H54 (cell line): ENCODE measurements around the gene TMEM198.
A peak's percentile ranks its signal among the peaks of the same experiment; 100 is the strongest.

Experiments
- DNase-seq: peaks from one replicate; pipeline ENCODE4 v3.0.0; 2011; ENCODE audit warnings: low spot score, mixed read lengths; ENCODE audit not compliant: insufficient read length
- FAIRE-seq: peaks from 3 replicates; lab custom pipeline; 2011; peaks lifted over from hg19 to GRCh38; lab: Jason Lieb, UNC
- POLR2A ChIP-seq: IDR thresholded peaks from 2 replicates; pipeline ENCODE4 v1.6.1; 2011; ENCODE audit warnings: low read depth, mild to moderate bottlenecking, low read length

Gene TMEM198

DNA sequence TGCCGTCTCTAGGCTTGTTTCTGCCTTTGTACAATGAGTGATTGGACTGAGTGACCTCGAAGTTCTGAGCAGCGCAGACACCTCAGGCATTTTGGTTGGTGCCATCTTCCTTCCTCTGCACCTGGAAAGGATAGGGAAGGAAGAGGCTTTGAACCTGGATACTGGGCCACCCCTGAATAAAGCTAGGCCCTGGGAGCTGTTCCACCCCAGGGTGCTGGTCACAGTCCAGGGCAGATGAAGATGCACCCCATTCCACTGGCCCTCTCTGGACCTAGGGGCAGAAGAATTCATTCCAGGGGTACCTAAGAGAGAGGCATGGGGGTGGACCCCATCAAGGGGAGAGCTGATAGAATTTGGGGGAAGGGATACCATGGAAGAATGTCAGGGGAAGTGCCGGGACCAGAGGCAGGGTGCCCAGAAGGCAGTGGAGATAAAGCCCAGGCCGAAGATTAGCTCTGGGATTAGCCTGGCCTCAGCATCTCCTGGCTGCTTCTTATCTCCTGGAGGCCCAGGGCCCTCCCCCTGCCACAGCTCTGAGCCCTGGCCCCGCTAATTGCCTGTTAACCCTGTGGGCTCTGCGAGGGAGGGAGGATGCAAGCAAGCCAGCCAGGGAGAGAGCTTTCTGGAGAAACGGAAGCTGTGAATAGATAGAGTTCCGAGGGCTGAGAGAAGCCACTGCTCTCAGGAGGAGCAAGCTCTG, 18.1 kb upstream of the TMEM198 start:
- no peak for TF ChIP-seq POLR2A
- FAIRE-seq (no peak), DNase-seq (no peak)

DNA sequence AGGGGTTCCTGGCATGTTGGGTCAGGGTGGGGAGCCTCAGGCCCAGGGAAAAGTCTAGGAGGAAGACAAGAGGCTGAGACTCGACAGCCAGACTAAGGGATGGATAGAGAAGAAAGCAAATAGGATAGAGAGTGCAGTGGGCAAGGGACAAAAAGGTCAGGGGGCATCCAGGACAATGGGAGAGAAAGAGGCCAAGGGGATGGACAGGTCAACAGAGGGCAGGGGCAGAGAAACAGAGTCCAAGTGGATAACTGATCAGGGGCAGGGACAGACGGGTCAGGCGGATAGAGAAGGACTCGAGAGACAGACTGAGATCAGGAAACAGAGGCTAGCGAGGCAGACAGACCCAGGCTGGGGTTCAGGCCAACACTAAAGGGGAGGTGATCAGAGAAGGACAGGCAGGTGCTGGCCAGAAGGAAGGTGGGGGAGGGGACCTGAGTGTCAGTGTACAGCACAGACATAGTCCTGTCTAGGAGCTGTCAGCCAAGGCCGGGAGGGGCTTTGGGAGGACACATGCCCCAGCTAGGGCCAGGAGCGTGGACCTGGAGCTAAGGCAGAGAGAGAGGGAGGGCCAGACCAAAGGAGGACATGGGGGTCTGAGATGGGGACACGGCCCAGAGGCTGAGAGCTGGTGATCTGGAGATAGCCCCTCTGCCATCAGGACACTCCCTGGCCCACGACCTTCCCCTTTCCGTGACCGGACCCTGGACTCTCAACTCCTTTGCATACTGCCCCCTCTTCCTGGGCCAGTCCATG, 17.3 kb upstream of the TMEM198 start:
- DNase-seq (no peak), FAIRE-seq (no peak)
- TF ChIP-seq POLR2A, result no peak

DNA sequence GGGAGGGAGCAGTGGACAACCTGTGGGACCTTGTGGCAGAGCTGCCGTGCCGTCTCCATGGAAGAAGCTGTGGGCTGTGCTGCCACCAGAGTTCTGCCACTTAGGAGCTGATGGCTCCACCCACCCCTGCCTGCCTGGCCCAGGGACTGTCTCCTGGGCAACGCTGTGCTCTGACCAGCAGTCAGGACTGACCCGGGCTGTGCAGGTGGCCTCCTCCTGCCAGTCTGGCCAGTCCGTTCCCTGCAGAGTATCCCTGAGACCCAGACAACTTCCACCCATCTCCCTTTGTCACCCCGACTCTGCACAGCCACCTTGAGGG, 16.8 kb upstream of the TMEM198 start:
- no peak for FAIRE-seq
- no peak for DNase-seq
- TF ChIP-seq POLR2A, result no peak

DNA sequence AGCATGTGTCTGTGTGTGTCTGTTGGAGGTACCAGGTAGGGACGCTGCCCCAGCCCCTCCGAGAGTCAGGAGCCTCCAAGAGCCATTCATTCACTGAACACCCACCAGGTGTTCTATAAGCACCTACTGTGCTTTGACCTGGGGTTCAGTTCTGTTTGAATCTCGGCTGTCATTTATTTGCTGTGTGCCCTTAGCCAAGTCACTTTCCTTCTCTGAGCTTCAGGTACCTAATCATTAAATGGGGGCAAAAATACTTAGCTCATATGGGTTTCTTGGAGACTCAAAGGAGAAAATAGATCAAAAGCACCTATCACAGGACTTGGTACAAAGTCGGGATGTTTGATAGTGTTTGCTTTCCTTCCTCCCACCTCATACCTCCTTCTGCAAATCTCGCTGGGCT, 16.4 kb upstream of the TMEM198 start:
- no peak for FAIRE-seq
- no peak for DNase-seq

DNA sequence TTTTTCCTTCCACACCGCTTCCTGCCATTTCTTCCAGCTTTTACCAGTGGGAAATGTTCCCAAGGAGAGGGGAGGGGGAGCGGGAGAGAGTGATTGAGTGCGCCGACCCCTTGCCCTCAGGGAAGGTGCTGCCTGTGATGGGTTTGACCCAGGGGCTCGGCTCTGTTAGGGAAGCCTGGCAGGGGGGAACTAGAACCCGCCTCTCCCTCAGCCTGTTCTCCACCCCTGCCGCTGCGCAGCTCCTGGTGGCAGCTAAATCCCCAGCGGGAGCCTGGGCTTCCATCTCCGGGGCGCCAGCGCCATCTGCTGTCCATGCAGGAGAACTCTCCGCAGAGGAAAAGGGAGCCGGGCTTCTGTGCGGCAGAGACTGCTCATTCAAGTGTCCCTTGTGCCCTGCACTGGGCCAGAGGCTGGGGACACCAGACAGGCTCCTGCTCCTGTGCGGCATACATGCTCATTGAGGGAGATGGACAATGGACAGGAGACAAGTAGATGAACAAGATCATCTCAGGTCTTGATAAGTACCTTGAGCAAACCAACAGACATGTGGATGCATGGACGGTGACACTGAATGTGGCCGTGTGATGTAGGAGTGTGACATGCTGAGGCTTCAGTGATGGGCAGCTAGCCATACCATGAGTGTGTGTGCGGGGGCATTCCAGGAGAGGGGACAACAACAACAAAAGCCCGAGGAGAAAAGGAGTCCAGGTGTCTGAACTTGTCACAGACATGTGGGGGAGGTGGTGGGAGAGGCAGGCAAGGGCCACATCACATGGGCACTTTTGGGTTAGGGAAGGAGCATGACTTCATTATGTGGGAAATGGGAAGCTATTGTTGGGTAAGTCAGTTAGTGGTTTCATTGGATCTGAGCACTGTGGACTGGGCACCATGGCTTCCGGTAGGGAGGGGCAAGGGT, 13.5 kb upstream of the TMEM198 start:
- FAIRE-seq (no peak), DNase-seq (peak; percentile 96)
- TF ChIP-seq POLR2A, result no peak

More for the DNA sequence above, 16.4 kb upstream of the TMEM198 start:
- TF ChIP-seq POLR2A, result no peak

DNA sequence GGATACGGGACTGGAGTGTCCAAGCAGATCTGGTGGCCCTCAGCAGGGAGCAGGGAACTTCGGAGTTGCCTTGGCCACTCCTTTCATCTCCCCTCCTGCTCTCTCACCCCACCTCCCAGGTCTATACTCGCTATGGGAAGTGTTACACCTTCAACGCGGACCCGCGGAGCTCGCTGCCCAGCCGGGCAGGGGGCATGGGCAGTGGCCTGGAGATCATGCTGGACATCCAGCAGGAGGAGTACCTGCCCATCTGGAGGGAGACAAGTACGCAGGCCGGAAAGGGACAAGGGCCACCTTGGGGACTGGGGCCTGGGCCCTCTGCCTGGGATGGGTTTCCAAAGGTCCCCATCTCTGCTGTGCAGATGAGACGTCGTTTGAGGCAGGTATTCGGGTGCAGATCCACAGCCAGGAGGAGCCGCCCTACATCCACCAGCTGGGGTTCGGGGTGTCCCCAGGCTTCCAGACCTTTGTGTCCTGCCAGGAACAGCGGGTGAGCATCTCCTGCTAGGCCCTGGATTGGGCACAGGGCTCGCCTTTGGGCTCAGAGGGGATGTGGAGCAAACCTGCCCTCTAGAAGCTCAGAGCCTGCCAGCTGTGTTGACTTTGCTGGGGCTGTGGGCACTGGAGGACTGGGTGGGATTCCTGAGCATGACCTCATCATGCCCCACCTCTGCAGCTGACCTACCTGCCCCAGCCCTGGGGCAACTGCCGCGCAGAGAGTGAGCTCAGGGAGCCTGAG, 12.0 kb upstream of the TMEM198 start:
- no peak for TF ChIP-seq POLR2A
- DNase-seq (no peak), FAIRE-seq (no peak)

DNA sequence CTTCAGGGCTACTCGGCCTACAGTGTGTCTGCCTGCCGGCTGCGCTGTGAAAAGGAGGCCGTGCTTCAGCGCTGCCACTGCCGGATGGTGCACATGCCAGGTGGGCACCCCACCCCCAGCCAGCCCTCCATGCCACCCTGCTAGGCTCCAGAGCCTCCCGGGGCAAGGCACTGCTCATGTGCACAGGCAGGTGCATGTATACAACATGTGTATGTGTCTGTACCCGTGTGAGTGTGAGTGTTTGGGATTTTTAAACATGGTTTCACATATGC, 11.5 kb upstream of the TMEM198 start:
- FAIRE-seq (no peak), DNase-seq (no peak)
- TF ChIP-seq POLR2A, result no peak

DNA sequence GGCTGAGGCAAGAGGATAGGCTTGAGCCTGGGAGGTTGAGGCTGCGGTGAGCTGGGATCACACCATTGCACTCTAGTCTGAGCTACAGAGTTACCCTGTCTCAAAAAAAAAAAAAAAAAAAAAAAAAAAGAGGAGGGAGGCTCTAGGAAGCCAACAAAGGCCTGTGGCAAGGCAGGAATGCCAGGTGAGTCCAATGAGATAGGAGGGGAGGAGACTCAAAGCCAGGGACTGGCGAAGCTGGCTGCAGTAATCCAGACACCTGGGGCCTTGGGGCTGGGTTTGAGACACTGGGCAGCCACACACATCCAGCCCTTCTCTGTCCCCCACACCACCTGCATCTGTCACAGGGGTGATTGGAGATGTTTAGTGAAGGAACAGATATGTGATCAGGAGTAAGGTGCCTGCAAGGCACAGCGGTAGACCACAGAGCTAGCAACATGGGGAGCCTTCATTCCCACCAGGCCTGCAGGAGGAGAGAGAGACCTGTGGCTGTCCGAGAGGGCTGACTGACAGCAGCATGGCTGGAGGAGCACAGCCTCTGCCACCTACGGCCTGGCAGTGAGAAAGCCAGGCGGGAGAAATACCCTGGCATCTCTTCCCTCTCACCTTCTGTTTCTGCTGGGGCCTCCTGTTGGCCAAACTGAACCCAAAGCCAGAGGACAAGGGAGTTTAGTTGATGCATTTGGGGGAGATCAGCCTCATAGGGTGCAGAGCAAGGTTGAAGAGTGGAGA, 9.7 kb upstream of the TMEM198 start:
- DNase-seq, result no peak
- TF ChIP-seq POLR2A, result no peak
- no peak for FAIRE-seq

DNA sequence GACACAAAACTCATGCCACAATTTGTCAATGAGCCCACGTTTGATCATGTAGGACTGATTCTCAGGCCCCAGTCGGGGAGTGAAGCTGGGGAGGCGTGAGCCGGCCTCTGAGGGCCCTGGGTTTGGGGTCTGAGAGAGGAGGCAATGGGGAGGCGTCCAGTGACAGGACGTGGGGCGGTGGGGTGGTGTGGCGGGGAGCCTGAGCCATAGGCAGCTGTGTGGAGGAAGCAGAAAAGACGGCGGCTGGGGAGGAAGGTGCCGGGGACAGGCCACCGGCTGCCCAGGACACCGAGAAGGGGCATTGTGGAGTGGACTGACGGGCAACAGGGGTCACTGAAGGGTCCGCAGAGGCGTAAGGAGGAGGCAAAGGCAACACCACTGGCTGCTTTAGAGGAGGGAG, 7.4 kb upstream of the TMEM198 start:
- no peak for FAIRE-seq
- no peak for TF ChIP-seq POLR2A
- DNase-seq, result no peak

DNA sequence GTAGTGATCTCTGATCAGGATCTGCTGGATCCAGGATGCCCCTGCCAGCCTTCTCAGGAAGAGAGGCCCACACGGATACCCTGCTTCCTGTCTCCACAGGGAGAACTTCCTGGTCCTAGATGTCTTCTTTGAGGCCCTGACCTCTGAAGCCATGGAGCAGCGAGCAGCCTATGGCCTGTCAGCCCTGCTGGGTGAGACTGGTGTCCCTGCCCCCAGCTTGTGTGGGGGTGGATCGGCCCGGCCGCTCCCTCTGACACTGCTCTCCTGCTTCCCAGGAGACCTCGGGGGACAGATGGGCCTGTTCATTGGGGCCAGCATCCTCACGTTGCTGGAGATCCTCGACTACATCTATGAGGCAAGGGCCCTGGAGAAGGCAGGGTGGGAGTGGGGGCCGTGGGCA, 6.9 kb upstream of the TMEM198 start:
- TF ChIP-seq POLR2A, result no peak
- no peak for DNase-seq

DNA sequence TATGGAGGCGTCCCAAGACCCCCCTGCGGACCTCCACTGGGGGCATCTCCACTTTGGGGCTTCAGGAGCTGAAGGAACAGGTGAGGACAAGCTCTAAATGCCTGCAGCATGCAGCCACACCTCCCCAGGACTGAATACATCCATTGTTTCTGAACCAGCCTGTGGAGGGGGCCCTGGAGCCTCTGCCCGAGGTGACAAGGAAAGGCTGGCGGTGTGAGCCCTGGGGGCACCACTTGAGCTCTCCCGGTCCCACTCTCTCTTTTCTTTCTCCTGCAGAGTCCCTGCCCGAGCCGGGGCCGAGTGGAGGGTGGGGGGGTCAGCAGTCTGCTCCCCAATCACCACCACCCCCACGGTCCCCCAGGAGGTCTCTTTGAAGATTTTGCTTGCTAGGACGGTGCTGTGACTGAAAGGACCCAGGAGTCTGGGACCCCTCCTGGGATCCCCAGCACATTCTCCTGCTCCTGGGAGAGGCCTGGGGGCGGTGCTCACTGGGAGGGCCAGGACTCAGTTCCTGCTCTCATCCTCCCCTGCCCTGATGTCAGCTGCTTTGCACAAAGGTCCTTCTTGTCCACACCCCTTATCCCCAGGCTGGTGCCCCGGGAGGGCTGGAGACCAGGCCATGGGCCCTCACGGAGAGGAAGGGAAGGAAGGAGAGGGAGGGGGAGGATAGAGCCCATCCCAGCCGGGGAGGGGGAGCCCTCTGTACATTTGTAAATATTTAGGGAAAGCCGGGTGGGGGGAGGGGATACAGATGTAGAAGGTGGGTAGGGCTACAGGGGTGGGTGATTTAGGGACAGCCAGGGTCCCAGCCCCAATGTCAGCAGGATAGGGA, 6.0 kb upstream of the TMEM198 start:
- FAIRE-seq (no peak), DNase-seq (no peak)
- no peak for TF ChIP-seq POLR2A

More for the DNA sequence above, 6.9 kb upstream of the TMEM198 start:
- no peak for FAIRE-seq

DNA sequence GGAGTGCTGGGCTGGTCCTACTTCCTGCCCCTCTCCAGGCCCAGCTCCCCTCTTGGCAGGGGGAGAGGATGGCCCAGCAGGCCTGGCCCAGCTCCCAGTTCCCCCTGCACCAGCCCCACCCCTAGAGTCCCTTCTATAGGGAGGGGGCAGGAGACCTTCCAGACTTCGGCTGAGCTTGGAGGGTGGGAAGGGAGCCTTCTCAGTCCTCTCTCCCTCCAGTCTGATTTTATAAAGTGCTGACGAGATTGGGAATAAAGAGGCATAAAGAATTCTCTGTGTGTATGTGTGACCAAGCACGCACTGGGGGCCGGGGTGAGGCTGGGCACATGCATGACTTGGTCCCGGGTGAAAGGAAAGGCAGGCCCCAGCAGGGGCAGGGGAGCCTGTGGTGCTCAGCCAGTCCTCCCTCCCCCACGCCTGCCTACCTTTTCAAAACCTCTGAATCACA, 5.3 kb upstream of the TMEM198 start:
- DNase-seq (no peak), FAIRE-seq (no peak)
- no peak for TF ChIP-seq POLR2A
